ENCODE data around the gene MBD3L2B. TPM values are rescaled to one million over a fixed set of nuclear protein-coding genes. Genes with fewer than 3 reads are reported as not detected.
A peak's percentile ranks its signal among the peaks of the same experiment; 100 is the strongest.

Gene MBD3L2B
- total RNA-seq, 1 experiment from 2014 or later = not detected

- ChIA-PET CTCF (no interaction called here), POLR2A (no interaction called here)
- Histone ChIP-seq H3K27ac (ENCODE audit: low read length) (no peak overlapping the region), H3K27me3 (ENCODE audit: control insufficient read depth, insufficient read depth, low read length) (peaks cover under 1% of the 10 kb centered on the region; the same call in 1 of the 2 replicates), H3K36me3 (ENCODE audit: control insufficient read depth, insufficient read depth, low read length) (no peaks in the 10 kb centered on the region), H3K9me3 (ENCODE audit: control insufficient read depth, insufficient read depth, low read depth, low read length) (no peaks in the 10 kb centered on the region), H3K4me3 (ENCODE audit: low read depth in 2 of 2, low read length in 2 of 2) (no peak overlapping the region), H3K4me1 (ENCODE audit: control insufficient read depth, insufficient read depth, low read length) (no peaks in the 10 kb centered on the region)
- DNase-seq (ENCODE audit: low read depth, low spot score) = no peak
- TF ChIP-seq CTCF (IDR thresholded peaks at IDR 0.05) = no peak
- no peak for TF ChIP-seq POLR2AphosphoS5 (IDR thresholded peaks at IDR 0.05; ENCODE audit: low read depth, low read length)
- no peak for TF ChIP-seq TCF7L2 (IDR thresholded peaks at IDR 0.05; ENCODE audit: low read depth, low read length)
- no peak for TF ChIP-seq SIN3A (IDR thresholded peaks at IDR 0.05; ENCODE audit: borderline replicate concordance, insufficient read depth, low read depth, low read length)
- no peak for TF ChIP-seq REST (IDR thresholded peaks at IDR 0.05; ENCODE audit: insufficient read depth in 1 of 2, low read depth in 2 of 2, low read length in 1 of 2)
- no peak for ATAC-seq
- in situ Hi-C loops (cut with HindIII; ENCODE audit: low pct_unique_long_range_greater_than_20kb, low sequenced_read_pairs) = no loop called here
- intact Hi-C loops (cut with micrococcal nuclease; ENCODE audit: unreplicated experiment) = no loop called here
- BruUV-seq (replicated peaks) = no TSS peak
These were observed 15.0 kb downstream of the MBD3L2B start for GRCh38 chr19:7006135-7006704.

- POLR2A ChIA-PET = no interaction called here
- Histone ChIP-seq H3K27ac (ENCODE audit: low read length) (no peak overlapping the region), H3K4me1 (ENCODE audit: control insufficient read depth, insufficient read depth, low read length) (no peaks in the 10 kb centered on the region), H3K9me3 (ENCODE audit: control insufficient read depth, insufficient read depth, low read depth, low read length) (no peaks in the 10 kb centered on the region), H3K4me3 (ENCODE audit: low read depth in 2 of 2, low read length in 2 of 2) (no peak overlapping the region), H3K36me3 (ENCODE audit: control insufficient read depth, insufficient read depth, low read length) (no peaks in the 10 kb centered on the region), H3K27me3 (ENCODE audit: control insufficient read depth, insufficient read depth, low read length) (peaks cover 2% of the 10 kb centered on the region; the same call in 1 of the 2 replicates)
- in situ Hi-C loops (cut with HindIII; ENCODE audit: low pct_unique_long_range_greater_than_20kb, low sequenced_read_pairs) (no loop called here), intact Hi-C loops (cut with micrococcal nuclease; ENCODE audit: unreplicated experiment) (no loop called here)
- ATAC-seq (peak; percentile 73; the same call in 1 of the 2 replicates), DNase-seq (ENCODE audit: low read depth, low spot score) (peak; percentile 20)
- BruUV-seq (replicated peaks) = no TSS peak
- CTCF ChIA-PET = interaction anchor here (0.6 kb wide), 1 partner anchor 139 kb away, joined by 5 read pairs; no protein-coding TSS in a partner anchor
- TF ChIP-seq REST (IDR thresholded peaks at IDR 0.05; ENCODE audit: insufficient read depth in 1 of 2, low read depth in 2 of 2, low read length in 1 of 2) (no peak), CTCF (IDR thresholded peaks at IDR 0.05) (peak; percentile 80), TCF7L2 (IDR thresholded peaks at IDR 0.05; ENCODE audit: low read depth, low read length) (no peak), POLR2AphosphoS5 (IDR thresholded peaks at IDR 0.05; ENCODE audit: low read depth, low read length) (no peak), SIN3A (IDR thresholded peaks at IDR 0.05; ENCODE audit: borderline replicate concordance, insufficient read depth, low read depth, low read length) (no peak)
These were observed 16.8 kb downstream of the MBD3L2B start for GRCh38 chr19:7004313-7004931.

Data from Panc1 (cell line).